Measurements from ENCODE around the gene PLPP3.

Gene PLPP3

DNA sequence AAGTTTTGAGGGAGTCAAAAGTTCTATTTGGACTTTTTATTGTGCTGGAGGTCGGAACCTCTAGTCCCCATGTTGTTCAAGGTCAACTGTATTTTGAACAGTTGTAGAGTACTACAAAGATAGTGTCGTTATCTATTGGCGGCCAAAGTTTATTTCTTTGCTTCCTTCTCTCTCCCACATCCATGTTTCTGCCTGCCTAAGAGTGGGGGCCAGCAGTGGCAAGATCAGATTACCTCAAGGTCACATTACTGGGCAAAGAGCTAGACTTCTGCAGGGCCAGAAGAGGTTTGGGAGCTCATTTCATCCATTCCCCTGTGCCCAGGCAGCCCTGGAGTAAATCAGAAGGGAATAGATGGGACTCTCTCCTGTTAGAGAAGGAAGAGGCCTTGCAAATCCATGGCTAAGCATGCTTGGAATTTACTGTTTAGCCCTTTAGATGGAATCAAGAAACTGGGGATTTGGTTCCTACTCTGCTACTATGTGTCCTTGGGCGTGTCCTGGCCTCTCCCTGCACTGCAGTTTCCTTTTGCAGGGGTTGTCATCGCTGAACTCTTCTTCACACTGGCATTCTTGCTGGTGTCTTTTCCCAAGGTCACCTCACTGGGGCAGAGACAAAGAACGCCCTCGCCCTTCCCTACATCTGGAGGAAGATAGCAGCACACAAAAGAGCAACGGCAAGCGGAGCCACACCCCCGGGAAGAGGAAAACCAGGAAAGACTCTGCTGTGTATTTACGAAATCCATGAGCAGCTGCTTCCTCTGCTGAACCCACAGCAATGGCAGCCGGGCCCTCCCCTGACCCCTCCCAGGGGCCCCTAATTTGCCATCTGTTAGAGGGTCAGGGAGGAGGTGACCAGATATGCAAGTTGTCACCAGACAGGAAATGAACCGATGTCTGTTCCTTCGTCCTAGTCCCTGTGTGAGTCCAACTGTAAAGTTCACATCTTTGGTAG is 73.3 kb downstream of the PLPP3 start:
- DNase-seq (ENCODE audit: low spot score) = no peak
- TF ChIP-seq, protein P1, sequence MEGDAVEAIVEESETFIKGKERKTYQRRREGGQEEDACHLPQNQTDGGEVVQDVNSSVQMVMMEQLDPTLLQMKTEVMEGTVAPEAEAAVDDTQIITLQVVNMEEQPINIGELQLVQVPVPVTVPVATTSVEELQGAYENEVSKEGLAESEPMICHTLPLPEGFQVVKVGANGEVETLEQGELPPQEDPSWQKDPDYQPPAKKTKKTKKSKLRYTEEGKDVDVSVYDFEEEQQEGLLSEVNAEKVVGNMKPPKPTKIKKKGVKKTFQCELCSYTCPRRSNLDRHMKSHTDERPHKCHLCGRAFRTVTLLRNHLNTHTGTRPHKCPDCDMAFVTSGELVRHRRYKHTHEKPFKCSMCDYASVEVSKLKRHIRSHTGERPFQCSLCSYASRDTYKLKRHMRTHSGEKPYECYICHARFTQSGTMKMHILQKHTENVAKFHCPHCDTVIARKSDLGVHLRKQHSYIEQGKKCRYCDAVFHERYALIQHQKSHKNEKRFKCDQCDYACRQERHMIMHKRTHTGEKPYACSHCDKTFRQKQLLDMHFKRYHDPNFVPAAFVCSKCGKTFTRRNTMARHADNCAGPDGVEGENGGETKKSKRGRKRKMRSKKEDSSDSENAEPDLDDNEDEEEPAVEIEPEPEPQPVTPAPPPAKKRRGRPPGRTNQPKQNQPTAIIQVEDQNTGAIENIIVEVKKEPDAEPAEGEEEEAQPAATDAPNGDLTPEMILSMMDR (IDR thresholded peaks at IDR 0.05; ENCODE audit: extremely low read depth, insufficient read depth, missing control alignments) = no peak
- in situ Hi-C loops (cut with MboI; ENCODE audit: low pct_unique_long_range_greater_than_20kb, low sequenced_read_pairs, unreplicated experiment) = no loop called here

DNA sequence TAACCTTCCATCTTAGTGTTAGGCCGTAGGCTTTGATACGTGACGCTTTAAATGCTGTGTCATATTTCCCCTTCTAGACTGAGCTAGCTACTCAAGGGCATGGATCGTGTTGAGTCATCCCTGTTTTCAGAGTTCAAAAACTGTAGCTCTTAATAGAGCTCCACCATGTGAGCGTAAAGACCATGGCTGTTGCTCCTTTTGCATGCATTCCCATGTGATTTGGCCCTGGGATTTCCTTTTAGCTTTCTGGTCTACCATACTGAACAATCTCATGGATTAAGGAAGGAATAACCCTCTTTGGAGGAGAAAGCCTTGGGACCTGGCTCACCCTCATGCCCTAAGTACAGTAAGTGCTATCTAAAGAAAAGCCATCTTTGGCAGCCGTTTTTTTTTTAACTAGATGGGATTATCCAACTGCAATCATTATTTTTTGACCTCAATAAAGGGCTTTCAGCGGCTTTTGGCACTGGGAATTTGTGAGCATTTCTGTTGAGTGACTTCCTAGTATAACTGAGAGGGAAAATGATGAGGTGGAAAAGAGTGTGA is 76.6 kb downstream of the PLPP3 start:
- in situ Hi-C loops (cut with MboI; ENCODE audit: low pct_unique_long_range_greater_than_20kb, low sequenced_read_pairs, unreplicated experiment) = no loop called here
- TF ChIP-seq, protein P1 (IDR thresholded peaks at IDR 0.05; ENCODE audit: extremely low read depth, insufficient read depth, missing control alignments) = no peak
- DNase-seq (ENCODE audit: low spot score) = no peak

DNA sequence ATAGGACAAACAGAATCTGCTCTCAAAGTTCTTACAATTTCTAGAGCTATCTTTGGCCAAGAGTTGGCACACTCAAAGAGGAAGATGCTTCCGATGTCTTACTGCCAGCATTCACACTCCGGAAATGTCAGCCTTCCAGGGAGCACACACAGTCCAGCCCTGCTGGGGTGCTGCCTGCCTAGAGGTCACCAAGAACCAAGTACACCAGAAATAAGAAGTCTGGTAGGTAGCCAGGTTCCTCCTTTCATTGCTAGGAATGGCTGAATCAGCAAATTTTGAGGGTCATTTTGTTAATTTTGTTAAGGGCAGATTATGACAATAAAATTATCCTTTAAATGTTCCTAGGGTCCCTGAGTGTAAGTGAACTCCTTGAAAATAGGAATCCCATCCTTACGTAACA is 77.5 kb downstream of the PLPP3 start:
- in situ Hi-C loops (cut with MboI; ENCODE audit: low pct_unique_long_range_greater_than_20kb, low sequenced_read_pairs, unreplicated experiment) = no loop called here
- TF ChIP-seq, protein P1 (IDR thresholded peaks at IDR 0.05; ENCODE audit: extremely low read depth, insufficient read depth, missing control alignments) = no peak
- DNase-seq (ENCODE audit: low spot score) = no peak

DNA sequence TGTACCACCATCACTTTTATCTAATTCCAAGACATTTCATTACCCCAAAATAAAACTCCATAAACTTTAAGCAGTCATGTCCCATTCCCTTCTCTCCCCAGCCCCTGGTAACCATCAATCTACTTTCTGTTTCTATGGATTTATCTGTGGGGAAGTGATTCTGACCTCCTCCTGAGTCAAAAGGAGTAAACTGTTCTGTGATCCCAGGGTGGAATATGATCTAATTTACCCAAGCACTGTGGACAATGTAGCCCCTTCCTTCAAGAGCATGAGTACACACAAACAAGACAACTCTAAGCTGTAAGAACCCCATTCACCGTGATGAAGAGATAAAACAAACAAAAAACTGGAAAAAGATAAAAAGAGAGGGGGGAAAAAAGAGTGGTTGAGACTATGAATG is 77.9 kb downstream of the PLPP3 start:
- TF ChIP-seq, protein P1 (IDR thresholded peaks at IDR 0.05; ENCODE audit: extremely low read depth, insufficient read depth, missing control alignments) = no peak
- in situ Hi-C loops (cut with MboI; ENCODE audit: low pct_unique_long_range_greater_than_20kb, low sequenced_read_pairs, unreplicated experiment) = no loop called here
- DNase-seq (ENCODE audit: low spot score) = no peak

DNA sequence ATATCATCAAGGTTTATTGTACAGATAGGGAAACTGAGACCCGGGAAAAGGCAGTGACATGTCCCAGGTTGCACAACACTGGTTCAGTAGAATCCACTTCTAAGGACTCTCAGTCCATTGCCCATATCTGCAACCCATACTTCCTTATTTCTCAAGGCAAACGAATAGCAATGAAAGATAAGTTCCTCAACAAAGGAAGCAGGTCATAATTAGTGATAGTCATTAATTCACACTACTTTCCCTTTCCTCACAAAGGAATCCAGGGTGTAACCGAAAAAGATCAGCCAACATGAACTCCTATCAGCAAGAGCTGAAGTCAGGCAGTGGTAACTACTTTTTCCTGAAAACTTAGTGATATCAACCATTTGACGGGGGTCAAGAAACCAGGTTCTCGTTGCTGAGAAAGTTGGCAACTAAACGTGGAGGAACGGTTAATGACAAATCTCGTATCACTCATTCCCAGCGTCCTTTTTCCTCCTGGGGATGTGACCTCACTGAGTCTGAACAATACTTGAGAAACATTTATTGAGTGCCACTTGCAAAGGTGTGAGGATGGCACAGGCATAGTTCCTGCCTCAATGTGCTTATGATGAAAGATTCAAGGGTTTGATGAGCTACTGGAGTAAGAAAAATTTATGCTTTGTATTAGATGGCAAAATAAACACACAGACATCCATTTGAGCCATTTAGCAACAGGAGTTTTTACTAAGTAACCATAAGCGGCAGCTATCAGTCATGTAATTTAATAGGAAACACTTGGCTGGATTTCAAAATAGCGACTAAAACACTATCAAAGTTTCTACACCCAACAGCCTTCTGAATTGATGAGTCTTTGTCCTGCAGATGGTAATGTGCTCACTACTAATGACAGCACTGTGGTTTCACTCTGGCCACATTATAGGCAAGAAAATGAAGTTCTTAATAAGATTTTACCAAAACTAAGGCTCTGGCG is 82.3 kb downstream of the PLPP3 start:
- in situ Hi-C loops (cut with MboI; ENCODE audit: low pct_unique_long_range_greater_than_20kb, low sequenced_read_pairs, unreplicated experiment) = no loop called here
- TF ChIP-seq, protein P1 (IDR thresholded peaks at IDR 0.05; ENCODE audit: extremely low read depth, insufficient read depth, missing control alignments) = no peak
- DNase-seq (ENCODE audit: low spot score) = no peak

DNA sequence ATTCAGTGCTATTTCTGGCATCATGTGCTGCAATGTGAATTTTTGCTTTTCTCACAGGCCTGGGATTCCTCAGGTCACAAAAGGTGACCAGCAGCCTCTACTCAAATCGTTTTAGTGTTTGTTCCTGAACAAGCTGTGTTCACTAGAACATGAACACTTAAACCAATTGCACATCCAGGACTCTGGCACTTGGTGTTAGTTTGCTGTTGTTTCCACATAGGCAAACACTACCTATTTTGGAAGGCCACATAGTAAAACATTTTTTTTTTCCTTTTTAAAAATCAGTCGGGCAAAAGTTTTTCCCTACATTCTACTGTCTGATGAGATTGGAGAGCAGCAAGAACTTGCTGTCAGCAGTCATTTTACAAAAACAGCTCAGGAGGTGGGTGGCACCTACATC is 83.2 kb downstream of the PLPP3 start:
- in situ Hi-C loops (cut with MboI; ENCODE audit: low pct_unique_long_range_greater_than_20kb, low sequenced_read_pairs, unreplicated experiment) = no loop called here
- TF ChIP-seq, protein P1 (IDR thresholded peaks at IDR 0.05; ENCODE audit: extremely low read depth, insufficient read depth, missing control alignments) = no peak

More for the DNA sequence above, 83.2 kb downstream of the PLPP3 start:
- no peak for DNase-seq (ENCODE audit: low spot score)

Data from GM13977 (cell line).